Gastroesophageal sphincter (tissue), 3 donors: ENCODE data around the gene CCSER1.
"Not testable (repeated sequence)": the region's sequence is repeated elsewhere in the genome, so short reads cannot be mapped to it uniquely, and the experiment has no call there.

Experiments used
- POLR2A ChIP-seq, 2 donors: fragments of 450-650 bp; IDR thresholded peaks; one replicate each; pipeline ENCODE4 v1.6.1; 2017; ENCODE audit warnings: antibody characterized with exemption in 2 of 2, mild to moderate bottlenecking in 2 of 2, moderate library complexity in 1 of 2
- POLR2AphosphoS5 ChIP-seq: sonication (generic); formaldehyde crosslinking; IDR thresholded peaks from one replicate; pipeline ENCODE4 v1.6.1; 2017; ENCODE audit warnings: antibody characterized with exemption
- TF ChIP-seq, protein P1 (sequence below), 4 experiments: fragments of 200-600 bp in 2 of 4; fragments of 450-650 bp in 2 of 4; sonication (generic) in 1 of 4; IDR thresholded peaks; one replicate each; pipeline ENCODE4 v1.5.1; 2017 to 2019; ENCODE audit warnings: antibody characterized with exemption in 4 of 4, mild to moderate bottlenecking in 2 of 4, moderate library complexity in 2 of 4

DNA sequence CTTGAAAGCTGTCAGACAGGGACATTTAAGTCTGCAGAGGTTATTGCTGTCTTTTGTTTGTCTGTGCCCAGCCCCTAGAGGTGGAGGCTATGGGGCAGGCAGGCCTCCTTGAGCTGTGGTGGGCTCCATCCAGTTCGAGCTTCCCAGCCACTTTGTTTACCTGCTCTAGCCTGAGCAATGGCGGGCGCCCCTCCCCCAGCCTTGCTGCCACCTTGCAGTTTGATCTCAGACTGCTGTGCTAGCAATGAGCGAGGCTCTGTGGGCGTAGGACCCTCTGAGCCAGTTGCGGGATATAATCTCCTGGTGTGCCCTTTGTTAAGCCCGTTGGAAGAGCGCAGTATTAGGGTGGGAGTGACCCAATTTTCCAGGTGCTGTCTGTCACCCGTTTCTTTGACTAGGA is 357.7 kb downstream of the CCSER1 start:
- TF ChIP-seq, protein P1, sequence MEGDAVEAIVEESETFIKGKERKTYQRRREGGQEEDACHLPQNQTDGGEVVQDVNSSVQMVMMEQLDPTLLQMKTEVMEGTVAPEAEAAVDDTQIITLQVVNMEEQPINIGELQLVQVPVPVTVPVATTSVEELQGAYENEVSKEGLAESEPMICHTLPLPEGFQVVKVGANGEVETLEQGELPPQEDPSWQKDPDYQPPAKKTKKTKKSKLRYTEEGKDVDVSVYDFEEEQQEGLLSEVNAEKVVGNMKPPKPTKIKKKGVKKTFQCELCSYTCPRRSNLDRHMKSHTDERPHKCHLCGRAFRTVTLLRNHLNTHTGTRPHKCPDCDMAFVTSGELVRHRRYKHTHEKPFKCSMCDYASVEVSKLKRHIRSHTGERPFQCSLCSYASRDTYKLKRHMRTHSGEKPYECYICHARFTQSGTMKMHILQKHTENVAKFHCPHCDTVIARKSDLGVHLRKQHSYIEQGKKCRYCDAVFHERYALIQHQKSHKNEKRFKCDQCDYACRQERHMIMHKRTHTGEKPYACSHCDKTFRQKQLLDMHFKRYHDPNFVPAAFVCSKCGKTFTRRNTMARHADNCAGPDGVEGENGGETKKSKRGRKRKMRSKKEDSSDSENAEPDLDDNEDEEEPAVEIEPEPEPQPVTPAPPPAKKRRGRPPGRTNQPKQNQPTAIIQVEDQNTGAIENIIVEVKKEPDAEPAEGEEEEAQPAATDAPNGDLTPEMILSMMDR (IDR thresholded peaks at IDR 0.05): not testable (repeated sequence)
- TF ChIP-seq POLR2AphosphoS5; POLR2A (IDR thresholded peaks at IDR 0.05): not testable (repeated sequence)
